ENCODE results near the gene ULK4.
"Not testable (repeated sequence)": the region's sequence is repeated elsewhere in the genome, so short reads cannot be mapped to it uniquely, and the experiment has no call there.

Gene ULK4

DNA sequence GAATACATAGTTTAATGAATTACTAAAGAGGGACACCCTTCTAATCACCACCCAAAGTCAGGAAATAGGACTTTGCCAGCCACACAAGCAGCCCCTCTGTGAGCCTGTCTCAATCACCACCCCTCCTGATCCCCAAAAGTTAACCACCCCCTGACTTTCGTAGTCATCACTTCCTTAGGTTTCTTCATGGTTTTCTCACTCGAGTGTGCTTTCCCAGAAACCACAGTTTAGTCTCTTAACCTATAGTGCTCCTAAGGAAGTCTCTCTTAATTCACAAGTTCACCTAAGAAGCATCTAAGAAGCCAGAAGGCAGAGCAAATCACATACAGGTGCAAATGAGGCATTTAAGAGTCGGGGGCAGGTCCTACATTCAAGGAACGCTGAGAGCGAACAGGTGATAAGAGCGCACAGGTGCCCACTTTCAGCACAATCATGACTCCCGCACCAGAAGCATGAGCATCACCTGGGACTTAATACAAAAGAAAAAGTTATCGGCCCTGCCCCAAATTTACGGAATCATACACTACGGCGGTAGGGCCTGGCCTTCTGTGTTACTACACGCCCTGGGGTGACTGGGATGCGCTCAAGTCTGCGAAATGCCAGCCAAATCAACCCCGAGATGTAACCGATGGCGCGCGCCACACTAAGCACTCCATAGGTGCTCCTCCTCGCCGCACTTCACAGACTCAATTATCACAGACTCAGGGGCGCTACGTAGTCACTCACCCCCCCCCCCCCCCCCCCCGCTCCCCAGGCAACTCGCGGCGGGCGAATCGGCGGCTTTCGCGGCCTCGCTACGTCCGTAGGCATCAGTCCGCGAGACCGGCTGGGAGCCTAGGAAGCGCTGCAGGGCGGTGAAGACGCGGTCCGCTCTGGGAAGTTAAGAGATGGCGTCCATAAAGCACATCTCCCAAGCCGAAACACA is 815 bp downstream of the ULK4 start:
- DNase-seq (ENCODE audit: low spot score) = peak; percentile 49

DNA sequence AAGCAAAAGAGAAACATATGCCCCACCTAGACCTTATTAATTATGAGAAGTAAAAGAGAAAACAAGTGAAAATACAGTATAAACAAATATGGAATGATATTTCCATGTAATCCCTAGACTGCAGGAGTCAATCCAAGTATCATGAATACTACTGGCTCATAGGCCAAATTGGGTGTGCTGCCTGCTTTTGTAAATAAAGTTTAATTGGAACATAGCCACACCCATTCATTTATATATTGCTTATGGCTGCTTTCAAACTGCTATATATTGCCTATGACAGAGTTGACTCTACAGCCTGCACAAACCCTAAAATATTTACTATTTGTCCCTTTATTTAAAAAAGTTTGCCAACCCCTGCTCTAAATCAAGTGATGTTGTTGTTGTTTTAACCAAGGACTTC is 5.3 kb downstream of the ULK4 start:
- DNase-seq (ENCODE audit: low spot score) = no peak

DNA sequence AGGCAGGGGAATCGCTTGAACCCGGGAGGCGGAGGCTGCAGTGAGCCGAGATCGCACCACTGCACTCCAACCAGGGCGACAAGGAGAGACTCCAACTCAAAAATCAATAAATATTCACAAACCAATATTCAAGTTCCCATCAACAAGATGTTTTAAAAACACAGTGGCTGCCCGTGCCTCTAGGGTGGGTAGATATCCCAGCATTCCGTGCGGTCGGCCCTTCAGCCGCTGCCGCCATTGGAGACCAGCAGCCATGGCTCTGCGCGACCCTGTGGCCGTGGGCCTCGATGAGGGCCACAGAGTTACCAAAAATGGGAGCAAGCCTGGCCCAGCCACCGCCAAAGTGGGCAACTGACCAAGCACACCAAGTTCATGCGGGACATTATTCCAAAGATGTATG is 6.7 kb downstream of the ULK4 start:
- DNase-seq (ENCODE audit: low spot score) = no peak

DNA sequence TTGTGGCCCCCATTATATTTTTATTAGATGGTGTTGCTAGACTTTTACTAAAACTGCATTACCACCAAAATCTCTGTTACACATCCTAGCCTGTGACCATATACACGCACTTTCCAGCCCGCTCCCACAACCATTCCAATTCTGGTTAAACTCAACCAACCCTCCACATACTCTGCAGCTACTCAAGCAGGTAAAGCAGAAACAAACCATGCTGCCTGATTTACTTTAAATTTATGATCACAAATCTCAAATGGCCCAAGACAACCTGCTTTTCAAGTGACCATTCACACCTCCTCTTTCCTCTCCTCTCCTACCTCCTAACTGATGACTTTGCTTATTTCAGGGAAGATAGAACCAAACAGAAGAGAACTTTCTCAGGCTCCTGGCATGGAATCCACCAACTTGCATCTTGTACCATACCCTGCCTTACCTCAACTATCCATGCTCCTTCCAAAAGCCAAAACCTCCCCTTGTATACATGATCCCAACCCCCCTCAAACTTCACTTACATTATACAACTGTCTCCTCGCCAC is 18.5 kb downstream of the ULK4 start:
- no peak for DNase-seq (ENCODE audit: low spot score)

DNA sequence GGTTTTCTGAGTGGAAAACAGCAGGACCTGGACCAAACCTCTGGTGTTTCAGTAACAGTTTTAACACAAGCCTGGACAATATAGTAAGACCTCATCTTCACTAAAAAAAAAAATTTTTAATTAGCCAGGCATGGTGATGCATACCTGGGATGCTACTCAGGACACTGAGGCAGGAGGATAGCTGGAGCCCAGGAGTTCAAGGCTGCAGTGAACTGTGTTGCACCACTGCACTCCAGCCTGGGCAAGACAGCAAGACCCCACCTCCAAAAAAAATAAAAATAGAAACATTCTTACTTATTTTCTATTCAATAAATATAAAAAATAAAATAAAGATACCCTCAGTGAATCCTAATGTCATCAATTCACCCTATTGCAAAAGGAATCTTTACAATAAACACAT is 21.5 kb downstream of the ULK4 start:
- DNase-seq (ENCODE audit: low spot score) = no peak

DNA sequence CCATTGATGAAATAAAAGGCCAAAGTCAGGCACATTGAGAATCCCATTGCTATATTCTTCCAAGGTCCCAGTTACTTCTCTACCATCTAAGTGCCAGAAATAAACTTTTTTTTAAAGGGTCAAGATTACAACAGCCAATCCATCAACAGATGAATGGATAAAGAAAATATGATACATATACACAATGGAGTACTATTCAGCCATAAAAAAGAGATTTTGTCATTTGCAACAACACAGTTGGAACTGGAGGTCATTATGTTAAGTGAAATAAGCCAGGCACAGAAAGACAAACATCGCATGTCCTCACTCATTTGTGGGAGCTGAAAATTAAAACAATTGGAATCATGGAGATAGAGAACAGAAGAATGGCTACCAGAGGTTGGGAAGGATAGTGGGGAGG is 25.5 kb downstream of the ULK4 start:
- no peak for DNase-seq (ENCODE audit: low spot score)

DNA sequence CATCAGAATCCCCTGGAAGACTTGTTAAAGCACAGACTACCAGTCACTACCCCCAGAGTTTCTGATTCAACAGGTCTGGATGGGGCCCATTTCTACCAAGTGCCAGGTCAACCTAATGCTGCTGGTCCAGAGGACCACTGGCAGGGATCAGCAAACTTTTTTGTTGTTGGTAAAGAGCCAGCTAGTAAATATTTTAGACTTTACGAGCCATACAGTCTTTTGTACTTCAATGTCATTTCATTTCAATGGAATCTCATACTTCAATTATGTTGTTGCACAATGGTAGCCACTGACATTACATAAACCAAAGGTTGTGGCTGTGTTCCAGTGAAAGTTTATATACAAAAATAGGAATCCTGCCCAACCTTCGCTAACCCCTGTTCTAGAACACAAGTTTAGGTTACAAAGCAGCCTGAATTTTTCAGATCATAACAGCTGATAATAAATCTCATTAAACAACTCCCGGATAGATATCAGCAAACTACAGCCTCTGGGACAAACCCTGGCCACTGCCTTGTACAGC is 28.7 kb downstream of the ULK4 start:
- no peak for DNase-seq (ENCODE audit: low spot score)

DNA sequence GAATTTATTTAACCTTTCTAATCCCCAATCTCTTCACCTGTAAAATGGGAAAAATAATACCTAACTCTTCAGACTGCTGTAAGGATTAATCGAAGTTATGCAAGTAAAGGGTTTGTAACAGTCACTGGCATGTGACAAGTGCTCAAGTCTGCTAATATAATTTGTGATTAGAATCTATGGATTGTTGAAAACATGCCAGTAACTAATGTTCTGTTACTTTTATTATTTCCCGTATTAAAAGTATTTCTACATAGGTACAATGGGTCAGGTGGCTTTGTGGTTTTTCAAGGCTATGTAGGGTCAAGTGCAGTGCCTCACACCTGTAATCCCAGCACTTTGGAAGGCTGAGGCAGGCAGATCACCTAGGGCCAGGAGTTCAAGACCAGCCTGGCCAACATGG is 29.4 kb downstream of the ULK4 start:
- DNase-seq (ENCODE audit: low spot score) = no peak

DNA sequence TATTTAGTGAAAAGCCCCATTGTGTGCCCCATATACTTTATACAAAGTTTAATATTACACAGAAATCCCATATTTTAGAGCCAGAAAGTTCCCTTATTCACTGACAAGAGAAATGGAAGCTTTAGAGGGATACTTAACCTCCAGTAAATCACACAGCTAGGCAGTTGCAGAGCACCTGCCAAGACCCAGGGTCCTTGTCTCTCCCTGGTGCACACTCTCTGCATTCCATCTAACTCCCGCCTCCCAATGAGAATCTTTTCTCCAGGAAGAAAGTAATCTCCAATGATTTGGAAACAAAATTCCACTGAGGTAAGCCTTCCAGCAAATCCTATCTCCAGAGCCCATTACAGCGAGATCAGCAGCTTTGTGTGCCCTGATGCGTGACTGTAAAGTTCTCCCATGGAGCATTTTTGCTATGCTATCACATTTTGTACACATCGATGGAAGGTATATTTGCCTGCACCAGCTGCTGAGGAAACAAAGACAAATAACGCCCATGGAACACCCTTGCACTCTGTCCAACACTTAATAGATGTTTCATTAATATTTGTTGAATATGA is 41.4 kb downstream of the ULK4 start:
- no peak for DNase-seq (ENCODE audit: low spot score)

DNA sequence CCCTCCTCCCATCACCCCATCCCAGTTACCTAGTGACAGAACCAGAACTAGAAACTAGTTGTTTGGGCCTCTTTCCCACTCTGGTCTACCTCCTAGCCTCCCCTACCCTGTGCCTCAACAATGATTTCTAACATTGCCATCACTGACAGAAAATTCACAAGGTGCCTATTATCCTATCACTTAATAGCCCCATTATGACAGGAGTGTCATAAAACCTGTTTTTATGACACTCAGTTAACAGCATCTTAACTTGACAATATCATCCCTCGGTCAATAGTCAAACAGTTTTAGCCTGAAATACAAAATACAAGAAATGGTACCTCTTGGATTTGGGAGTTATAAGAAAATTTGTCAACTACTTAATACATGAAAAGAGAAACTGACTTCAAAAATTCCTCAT is 46.5 kb downstream of the ULK4 start:
- DNase-seq (ENCODE audit: low spot score) = no peak

DNA sequence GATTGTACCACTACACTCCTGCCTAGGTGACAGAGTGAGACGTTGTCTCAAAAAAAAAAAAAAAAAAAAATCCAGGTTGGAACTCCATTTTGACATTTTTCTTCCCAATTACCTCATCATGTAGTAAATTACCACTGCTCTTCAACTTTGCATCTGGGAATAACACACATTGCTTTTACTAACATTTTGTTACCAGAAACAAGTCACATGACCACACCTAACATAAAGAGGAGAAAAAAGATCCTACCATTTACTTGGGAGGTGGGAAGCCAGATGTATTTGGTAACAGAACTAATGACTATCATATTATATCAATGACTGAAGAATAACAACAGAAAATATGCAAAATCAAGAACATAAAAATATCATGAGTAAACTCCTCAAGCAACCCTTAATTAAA is 49.6 kb downstream of the ULK4 start:
- DNase-seq (ENCODE audit: low spot score) = no peak

DNA sequence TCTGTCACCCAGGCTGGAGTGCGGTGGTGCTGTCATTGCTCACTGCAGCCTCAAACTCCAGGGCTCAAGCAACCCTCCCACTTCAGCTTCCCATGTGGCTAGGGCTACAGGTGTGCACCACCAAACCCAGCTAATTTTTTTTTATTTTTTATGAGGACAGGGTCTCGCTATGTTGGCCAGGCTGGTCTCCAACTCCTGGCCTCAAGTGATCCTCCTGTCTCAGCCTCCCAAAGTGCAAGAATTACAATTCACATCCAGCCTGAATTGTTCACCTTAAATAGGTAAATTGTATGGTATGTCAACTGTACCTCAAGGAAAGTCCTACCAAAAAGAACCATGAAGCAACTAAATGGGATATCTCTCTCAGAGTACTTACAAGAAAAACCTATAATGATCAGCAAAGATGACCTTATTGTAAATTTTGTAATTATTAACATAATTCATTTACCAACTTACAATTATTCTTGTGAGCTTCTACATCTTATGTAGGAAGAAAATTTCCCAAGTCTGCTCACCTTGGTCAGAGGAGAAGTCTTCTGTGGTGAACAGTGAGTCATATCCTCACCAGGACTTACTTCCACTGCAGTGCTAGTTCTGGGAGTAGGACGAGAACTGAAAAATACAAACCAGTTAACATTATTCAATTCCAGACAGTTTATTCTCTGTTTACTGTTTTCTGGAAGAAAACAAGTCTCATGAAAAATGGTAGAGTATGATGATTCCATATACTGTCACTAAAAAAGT is 54.4 kb downstream of the ULK4 start:
- DNase-seq (ENCODE audit: low spot score) = no peak

DNA sequence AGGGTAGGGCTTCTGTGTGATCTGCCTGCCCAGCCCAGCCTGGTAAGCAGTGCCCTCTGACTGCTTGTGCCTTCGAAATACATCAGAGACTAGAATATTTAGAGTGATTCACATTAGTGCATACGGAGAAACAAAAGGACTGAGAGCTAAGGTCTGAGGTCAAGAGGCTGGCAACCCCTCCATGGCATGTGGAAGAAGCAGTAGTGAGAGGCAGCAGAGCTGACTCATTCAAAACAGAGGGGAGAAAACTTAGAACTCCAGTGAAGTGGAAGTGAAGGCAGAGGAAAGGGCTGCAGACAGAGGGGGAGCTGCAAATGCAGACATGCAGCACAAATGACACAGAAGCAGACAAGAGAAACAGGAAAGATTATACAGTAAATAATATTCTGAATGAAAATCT is 61.6 kb downstream of the ULK4 start:
- no peak for DNase-seq (ENCODE audit: low spot score)

DNA sequence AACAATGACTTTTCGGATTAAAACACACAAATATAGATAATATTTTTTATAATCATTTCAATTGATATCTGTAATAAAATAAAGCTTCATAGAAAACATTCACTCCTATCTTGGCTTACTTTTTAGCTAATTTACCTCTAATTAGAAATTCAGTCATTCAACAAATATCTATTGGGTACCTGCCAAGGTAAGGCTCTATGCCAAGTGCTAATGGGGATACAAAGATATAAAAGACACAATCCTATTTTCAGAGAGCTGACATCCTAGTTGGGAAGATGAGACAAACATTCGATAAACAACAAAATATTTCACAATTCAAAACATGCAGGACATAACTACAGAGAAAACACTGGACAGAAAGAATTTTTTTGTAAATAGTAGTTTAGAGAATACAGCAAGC is 63.3 kb downstream of the ULK4 start:
- DNase-seq (ENCODE audit: low spot score) = no peak

DNA sequence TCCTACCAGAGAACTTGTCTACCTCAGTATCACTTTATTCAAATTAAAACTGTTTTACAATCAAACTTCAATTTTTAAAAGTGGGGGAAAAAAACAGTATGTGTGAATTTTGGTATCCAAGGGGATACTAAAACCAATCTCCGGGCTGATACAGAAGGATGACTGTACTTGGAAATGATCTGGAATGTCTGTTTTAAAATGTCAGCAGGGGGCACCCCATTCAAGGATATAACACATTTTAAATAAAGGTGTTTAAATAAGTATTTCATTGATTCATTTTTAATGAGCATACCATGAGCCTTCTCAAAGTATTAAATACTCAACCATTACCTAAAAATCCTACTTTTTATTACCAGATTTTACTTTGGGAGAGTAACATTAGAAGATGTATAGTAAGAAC is 67.9 kb downstream of the ULK4 start:
- DNase-seq (ENCODE audit: low spot score) = no peak

DNA sequence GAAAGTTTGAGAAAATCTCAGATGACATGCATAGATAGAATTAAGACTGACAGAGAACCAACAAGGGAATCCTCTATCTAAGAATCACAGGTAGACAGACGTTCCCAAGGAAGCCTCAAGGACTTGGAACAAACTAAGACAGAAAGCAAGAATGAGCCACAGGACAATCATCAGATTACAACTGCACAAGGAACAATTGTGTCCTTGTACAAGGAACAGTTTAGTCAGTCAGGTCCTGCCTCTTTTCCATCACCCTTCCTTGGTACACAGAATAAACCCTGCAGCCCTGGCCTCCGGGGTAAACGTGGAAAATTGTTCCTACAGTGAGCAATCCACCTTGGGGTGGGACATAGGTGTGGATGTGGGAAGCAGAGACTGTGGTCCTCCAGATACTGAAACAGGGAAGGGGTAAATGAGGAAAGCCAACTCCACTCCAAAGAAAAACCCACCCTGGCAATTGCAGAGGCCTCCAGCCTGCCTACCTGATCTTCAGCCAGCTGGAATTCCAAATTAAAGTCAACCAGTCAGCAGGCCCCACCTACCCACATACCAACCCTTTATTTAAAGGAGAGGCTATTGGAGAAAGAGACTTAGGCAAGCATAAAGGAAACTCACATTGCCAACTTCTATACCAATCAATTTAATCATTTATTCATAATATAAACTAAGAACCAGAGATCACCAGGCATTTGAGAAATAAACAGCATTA is 73.4 kb downstream of the ULK4 start:
- no peak for DNase-seq (ENCODE audit: low spot score)

DNA sequence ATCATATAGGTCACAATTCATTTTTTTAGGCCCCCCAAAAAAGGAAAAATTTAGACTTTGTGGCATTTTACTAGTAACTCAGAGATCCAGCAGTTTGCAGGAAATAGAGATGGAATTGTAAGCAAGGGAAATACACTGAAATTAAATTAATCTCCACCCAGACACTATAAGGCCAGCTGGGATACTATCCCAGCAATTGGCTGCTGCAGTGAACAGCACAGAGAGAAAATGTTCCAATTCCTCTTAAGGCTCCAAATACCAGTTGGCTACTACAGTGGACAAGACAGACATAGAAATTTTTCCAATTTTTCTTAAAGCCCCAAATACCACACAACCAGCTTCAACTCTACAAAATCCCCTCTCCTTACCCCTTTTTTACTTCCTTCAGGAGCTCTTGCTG is 78.9 kb downstream of the ULK4 start:
- DNase-seq (ENCODE audit: low spot score) = no peak

DNA sequence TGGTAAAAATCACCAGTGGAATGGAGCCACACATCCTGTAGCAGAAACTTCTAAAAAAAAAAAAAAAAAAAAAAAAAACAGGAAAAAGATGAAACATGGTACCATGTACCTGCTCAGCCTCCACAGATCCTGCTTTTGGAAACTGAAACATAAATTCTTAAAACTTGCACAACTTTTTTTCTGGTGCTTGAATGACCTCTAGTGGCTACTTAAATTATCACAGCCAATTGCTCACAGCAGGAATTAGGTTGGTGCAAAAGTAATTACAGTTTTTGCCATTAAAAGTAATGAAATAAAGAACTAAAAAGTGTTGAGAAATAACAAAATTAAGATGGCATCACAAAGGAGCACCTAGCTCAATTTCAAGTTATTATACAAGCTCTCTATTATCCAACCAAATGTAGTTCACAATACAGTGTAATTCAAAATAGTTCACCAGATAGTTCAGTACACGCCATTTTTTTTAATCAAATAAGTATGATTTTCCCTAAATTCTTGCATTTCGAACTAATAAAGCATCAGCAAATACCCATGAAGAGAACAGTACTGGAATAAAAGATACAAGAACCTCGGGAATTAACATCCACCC is 80.6 kb downstream of the ULK4 start:
- peak; percentile 40 for DNase-seq (ENCODE audit: low spot score)

DNA sequence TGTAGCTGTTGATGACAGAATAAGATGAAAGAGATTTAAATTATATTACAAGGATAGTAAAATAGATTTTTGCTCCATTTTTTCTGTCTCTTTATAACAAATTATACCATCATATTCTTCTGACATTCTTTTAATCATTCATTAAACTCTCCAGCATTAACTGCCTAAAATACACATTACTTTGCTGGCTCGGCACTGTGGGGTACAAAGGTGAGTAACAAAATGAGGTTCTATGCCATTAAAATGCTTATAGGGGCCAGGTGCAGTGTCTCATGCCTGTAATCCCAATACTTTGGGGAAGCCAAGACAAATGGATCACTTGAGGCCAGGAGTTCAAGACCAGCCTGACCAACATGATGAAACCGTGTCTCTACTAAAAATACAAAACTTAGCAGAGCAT is 81.5 kb downstream of the ULK4 start:
- DNase-seq (ENCODE audit: low spot score) = no peak

DNA sequence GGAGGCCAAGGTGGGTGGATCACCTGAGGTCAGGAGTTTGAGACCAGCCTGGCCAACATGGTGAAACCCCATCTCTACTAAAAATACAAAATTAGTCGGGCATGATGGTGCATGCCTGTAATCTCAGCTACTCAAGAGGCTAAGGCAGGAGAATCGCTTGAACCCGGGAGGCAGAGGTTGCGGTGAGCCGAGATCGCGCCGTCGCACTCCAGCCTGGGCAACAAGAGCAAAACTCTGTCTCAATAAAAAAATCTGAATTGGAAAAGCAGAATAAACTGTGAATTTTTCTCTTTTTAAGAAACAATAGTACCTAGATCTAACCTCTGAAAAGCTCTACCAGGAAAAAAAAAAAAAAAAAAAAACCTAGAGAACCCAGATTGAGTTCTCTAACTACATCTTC is 84.2 kb downstream of the ULK4 start:
- DNase-seq (ENCODE audit: low spot score) = not testable (repeated sequence)

DNA sequence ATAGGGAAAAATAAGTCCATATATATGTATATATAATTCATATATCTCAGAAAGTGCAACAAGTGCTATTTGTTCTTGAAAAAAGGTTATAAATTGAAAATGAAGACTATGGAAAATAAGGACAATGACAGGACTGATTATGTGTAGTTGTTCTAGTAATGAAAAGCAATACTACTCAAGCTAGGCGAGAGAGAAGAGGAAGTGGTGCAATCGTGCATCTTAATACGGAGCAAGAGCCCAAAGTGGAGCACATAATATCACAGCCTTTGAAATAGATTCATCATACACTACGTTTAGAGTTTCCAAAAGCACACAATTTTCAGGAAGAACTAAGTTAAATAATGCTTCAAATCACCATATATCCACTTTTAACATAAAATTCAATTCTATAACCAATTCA is 87.9 kb downstream of the ULK4 start:
- DNase-seq (ENCODE audit: low spot score) = no peak

DNA sequence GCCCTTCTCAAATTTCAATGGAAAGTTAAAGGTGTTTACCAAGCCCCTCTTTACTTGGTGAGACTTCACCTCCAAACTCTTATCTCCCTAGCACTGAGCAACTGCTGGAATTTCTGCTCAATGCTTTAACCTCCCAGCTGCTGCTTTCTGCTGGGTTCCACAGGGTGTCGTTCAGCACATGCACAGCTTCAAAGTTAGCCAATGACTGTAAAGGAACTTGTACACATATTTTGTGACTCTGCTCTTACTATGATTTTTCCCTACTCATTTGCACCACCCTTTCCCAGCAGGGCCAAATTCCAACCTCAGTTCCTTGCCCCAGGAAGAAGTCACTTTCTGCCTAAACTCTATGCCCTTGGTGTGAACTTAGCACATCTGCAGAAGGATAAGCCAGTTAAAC is 89.7 kb downstream of the ULK4 start:
- DNase-seq (ENCODE audit: low spot score) = no peak

All from activated CD4-positive, alpha-beta T cell treated with anti-CD3 and anti-CD28 coated beads, Interleukin-2, Interleukin-4, amounts not matched to agents 100 ng/mL and 50 ng/mL, durations not matched to agents 16 hours and 8 hours (primary cell).